Stimulated activated CD4-positive, alpha-beta T cell treated with anti-CD3 and anti-CD28 coated beads, Interleukin-1b, Interleukin-23, amount 100 ng/mL, for 48 hours (primary cell): ENCODE measurements around the gene ZMYND8.
"Not testable (repeated sequence)": the region's sequence is repeated elsewhere in the genome, so short reads cannot be mapped to it uniquely, and the experiment has no call there.

Experiments
- DNase-seq: peaks from one replicate; pipeline ENCODE4 v3.0.0-alpha.2; 2020

The ZMYND8 gene

GRCh38 chr20:47309806-47310426, 46.6 kb downstream of the ZMYND8 start:
- DNase-seq = no peak

GRCh38 chr20:47309394-47309793, 47.1 kb downstream of the ZMYND8 start:
- DNase-seq = no peak

GRCh38 chr20:47307569-47307968, 48.9 kb downstream of the ZMYND8 start:
- DNase-seq = not testable (repeated sequence)

- DNase-seq = no peak
Observed at GRCh38 chr20:47306755-47307370, 49.6 kb downstream of the ZMYND8 start.

GRCh38 chr20:47306095-47306494, 50.4 kb downstream of the ZMYND8 start:
- no peak for DNase-seq

GRCh38 chr20:47305667-47306066, 50.8 kb downstream of the ZMYND8 start:
- DNase-seq = no peak

- DNase-seq = no peak
Observed at GRCh38 chr20:47304287-47304686, 52.2 kb downstream of the ZMYND8 start.

- no peak for DNase-seq
Observed at GRCh38 chr20:47303736-47304135, 52.8 kb downstream of the ZMYND8 start.

GRCh38 chr20:47300071-47300470, 56.4 kb downstream of the ZMYND8 start:
- DNase-seq = no peak

- DNase-seq = no peak
Observed at GRCh38 chr20:47298624-47299023, 57.9 kb downstream of the ZMYND8 start.

- DNase-seq = no peak
Observed at GRCh38 chr20:47297746-47298145, 58.8 kb downstream of the ZMYND8 start.

GRCh38 chr20:47296950-47297349, 59.5 kb downstream of the ZMYND8 start:
- no peak for DNase-seq

- no peak for DNase-seq
Observed at GRCh38 chr20:47295921-47296426, 60.5 kb downstream of the ZMYND8 start.

- no peak for DNase-seq
Observed at GRCh38 chr20:47295129-47295813, 61.2 kb downstream of the ZMYND8 start.

GRCh38 chr20:47293631-47294030, 62.9 kb downstream of the ZMYND8 start:
- DNase-seq = no peak

GRCh38 chr20:47292581-47292980, 63.9 kb downstream of the ZMYND8 start:
- no peak for DNase-seq

- DNase-seq = no peak
Observed at GRCh38 chr20:47290666-47291430, 65.7 kb downstream of the ZMYND8 start.

GRCh38 chr20:47290008-47290407, 66.5 kb downstream of the ZMYND8 start:
- no peak for DNase-seq

GRCh38 chr20:47289096-47289495, 67.4 kb downstream of the ZMYND8 start:
- no peak for DNase-seq

GRCh38 chr20:47288530-47288929, 68.0 kb downstream of the ZMYND8 start:
- DNase-seq = not testable (repeated sequence)

GRCh38 chr20:47287609-47288144, 68.8 kb downstream of the ZMYND8 start:
- no peak for DNase-seq

- no peak for DNase-seq
Observed at GRCh38 chr20:47286681-47287080, 69.8 kb downstream of the ZMYND8 start.

- no peak for DNase-seq
Observed at GRCh38 chr20:47285189-47285588, 71.3 kb downstream of the ZMYND8 start.
